Heart right ventricle (tissue), 16 donors: Measurements from ENCODE around the gene CD28. TPM values are rescaled to one million over a fixed set of nuclear protein-coding genes. Genes with fewer than 3 reads are reported as not detected.

ENCODE experiments used
- ATAC-seq, 8 donors: fragments of 200-7000 bp; cut with Tn5 transposase; one replicate each; pipeline ENCODE4 v1.9.1; 2020; ENCODE audit warnings: mild to moderate bottlenecking in 8 of 8, moderate library complexity in 8 of 8, moderate number of reproducible peaks in 1 of 8
- DNase-seq, 2 donors: peaks; one replicate each; pipeline ENCODE4 v3.0.0-alpha.2; 2020
- H3K27ac ChIP-seq, 10 donors: fragments of 200-600 bp; sonication (generic) in 2 of 10; one replicate each; pipeline versions ENCODE4 v1.5.0 to v1.8.0; 2020 to 2022; ENCODE audit warnings: mild to moderate bottlenecking in 3 of 10
- H3K27me3 ChIP-seq, 7 donors: fragments of 200-600 bp; one replicate each; pipeline ENCODE4 v1.8.0; 2021 to 2022; ENCODE audit warnings: mild to moderate bottlenecking in 2 of 7
- H3K36me3 ChIP-seq, 9 donors: fragments of 200-600 bp; sonication (generic) in 1 of 9; one replicate each; pipeline versions ENCODE4 v1.5.0 to v1.8.0; 2020 to 2022; ENCODE audit warnings: mild to moderate bottlenecking in 2 of 9
- H3K4me1 ChIP-seq, 9 donors: fragments of 200-600 bp; sonication (generic) in 1 of 9; one replicate each; pipeline versions ENCODE4 v1.5.0 to v1.8.0; 2020 to 2022; ENCODE audit warnings: mild to moderate bottlenecking in 4 of 9
- H3K4me3 ChIP-seq, 10 donors: fragments of 200-600 bp; sonication (generic) in 2 of 10; one replicate each; pipeline versions ENCODE4 v1.5.0 to v1.8.0; 2020 to 2022; ENCODE audit warnings: mild to moderate bottlenecking in 7 of 10, moderate library complexity in 2 of 10
- H3K9me3 ChIP-seq, 11 donors: fragments of 200-600 bp in 10 of 11; sonication (generic) in 2 of 11; one replicate each; pipeline versions ENCODE4 v1.5.0 to v1.8.0; 2013 to 2022; ENCODE audit warnings: mild to moderate bottlenecking in 2 of 11, control low read depth in 1 of 11, moderate library complexity in 1 of 11
- CTCF ChIP-seq, 9 donors: fragments of 200-600 bp; sonication (generic) in 2 of 9; IDR thresholded peaks; one replicate each; pipeline versions ENCODE4 v1.5.0 to v1.8.0; 2021 to 2022; ENCODE audit warnings: antibody characterized with exemption in 9 of 9, mild to moderate bottlenecking in 5 of 9, moderate library complexity in 1 of 9
- whole genome bisulfite sequencing, 2 donors: extraction: QIAGEN DNeasy Blood & Tissue Kit; methylation state at CpG; one replicate each; pipeline ENCODE4 v1.1.7; 2013; ENCODE audit warnings: inconsistent platforms in 1 of 2; 5-methylcytosine and 5-hydroxymethylcytosine counted together
- intact Hi-C, 10 donors: fragments of 100-400 bp; cut with DNase I; formaldehyde crosslinking; loops; one replicate each; pipeline versions ENCODE4 v1.11.1 to v1.14.2; 2022
- long read RNA-seq, 3 donors: library from polyadenylated mRNA; unstranded; transcript quantifications; one replicate each; pipeline ENCODE4 v2.0.0, GENCODE V29; 2020 to 2021
- polyA plus RNA-seq, 2 donors: library from polyadenylated mRNA; stranded (reverse); fragments of 200-250 nt; gene quantifications; one replicate each; pipeline ENCODE4 v1.2.3, GENCODE V29; 2013
- total RNA-seq, 10 donors: library from RNA; stranded (reverse); fragmentation: NEBNext Ultra II Directional in 3 of 10; extraction: Animal tissue kit (Norgen Biotek cat#: 25700) in 3 of 10; gene quantifications; one replicate each; pipeline versions ENCODE4 v1.2.1 to v1.2.4, GENCODE V29; 2021 to 2023
- donor health status: Arrhythmogenic right ventricular cardiomyopathy.
- donor health status: ischemic (EF 13 %, LVEDD 7.1; RV severe dilation, severe dysfunction).
- donor health status: healthy with polysubstance abuse.
- donor health status: DM: no; HTN: yes; CAD: no.
- donor health status: DM: no; HTN: no; CAD: no.
- donor health status: ischemic (EF 25% LVEDD 6.9; RV normal size, moderate dysfunction).
- donor health status: ischemic (EF 25% LVEDD 5.7; RV mildly dilated, moderate dysfunction).
- donor health status: healthy.
- donor health status: DM: yes; HTN: yes; CAD: no.
- donor health status: Ischemic cardiomyopathy.
- donor health status: ischemic (EF 35%, LVEDD 5.7; RV mildly dilated, moderate dysfunction).
- donor health status: nonischemic (EF 11% LVEDD 7.7; RV severe dilation, severe dysfunction).
- donor health status: DM: yes; HTN: yes; CAD: no.
- donor health status: PGD.
- donor health status: ischemic (EF 29% LVEDD 5.4; RV normal size, mild dysfunction).
- donor health status: nonischemic (EF 23%, LVEDD 6.1; RV moderate dilation, normal function).

Gene CD28
- total RNA-seq (1 to 10 TPM in 3 of 10 donors, under 1 TPM in 7; 0.36 to 5.3 (median 0.75) TPM), polyA plus RNA-seq (under 1 TPM; 0.10 to 0.15 TPM)
- long read RNA-seq, donor 1: 0 reads
- long read RNA-seq, donor 2: 0 reads
- long read RNA-seq, donor 3: 0 reads

- Histone ChIP-seq H3K9me3 (peaks cover 0 to 22% (median 8%) of the 10 kb centered on the region in 11 donors), H3K36me3 (no peaks in the 10 kb centered on the region), H3K4me3 (peak within 1 kb of the TSS in 2 of 10 donors; percentile 7 to 37), H3K27ac (peak within 1 kb of the TSS in 1 of 10 donors; percentile 83), H3K27me3 (no peaks in the 10 kb centered on the region), H3K4me1 (peaks cover 0 to 8% (median 0%) of the 10 kb centered on the region in 9 donors)
- WGBS, 2 donors: 81 to 86% methylated on average over 9 of the region's 9 CpGs
- intact Hi-C loops: no loop called here
- TF ChIP-seq CTCF (IDR thresholded peaks at IDR 0.05): no peak
- peak in 7 of 8 donors; percentile 55 to 88 (median 73) for ATAC-seq
- DNase-seq: peak; percentile 19 to 37
Observed at GRCh38 chr2:203706403-203706802, at the start of gene CD28. Gene CD28, plus strand, starts transcription at chr2:203706639. Its CDS starts 58 bp downstream, at chr2:203706697.

- Histone ChIP-seq H3K27ac (peak overlapping the region in 3 of 10 donors; percentile 7 to 70 (median 7)), H3K27me3 (no peaks in the 10 kb centered on the region), H3K9me3 (no peaks in the 10 kb centered on the region), H3K36me3 (no peaks in the 10 kb centered on the region), H3K4me3 (no peak overlapping the region), H3K4me1 (peaks cover 0 to 41% (median 0%) of the 10 kb centered on the region in 9 donors)
- WGBS, 2 donors: 73 to 84% methylated on average over 4 of the region's 4 CpGs
- TF ChIP-seq CTCF (IDR thresholded peaks at IDR 0.05): no peak
- ATAC-seq (peak in 1 of 8 donors; percentile 13), DNase-seq (no peak)
- intact Hi-C loops: loop anchor here in 5 of 10 donors (10.0 kb wide), 3 partner anchors 155 to 245 kb away; no protein-coding TSS in a partner anchor
Observed at GRCh38 chr2:203659331-203660049, 46.9 kb upstream of the CD28 start.

- H3K27ac ChIP-seq: peak overlapping the region in 2 of 10 donors; percentile 11 to 22
- H3K9me3 ChIP-seq: no peaks in the 10 kb centered on the region
- no peak for TF ChIP-seq CTCF (IDR thresholded peaks at IDR 0.05)
- intact Hi-C loops: loop anchor here in 2 of 10 donors (10.0 kb wide), 1 partner anchor 244 kb away; no protein-coding TSS in a partner anchor
- DNase-seq (no peak), ATAC-seq (no peak)
- WGBS, 2 donors: 95 to 97% methylated on average over 2 of the region's 2 CpGs
- no peaks in the 10 kb centered on the region for H3K36me3 ChIP-seq
- H3K27me3 ChIP-seq: no peaks in the 10 kb centered on the region
- no peak overlapping the region for H3K4me3 ChIP-seq
- peaks cover 0 to 41% (median 0%) of the 10 kb centered on the region in 9 donors for H3K4me1 ChIP-seq
Observed at GRCh38 chr2:203660465-203660864, 46.0 kb upstream of the CD28 start.

- no peak overlapping the region for H3K27ac ChIP-seq
Observed at GRCh38 chr2:203661279-203661908, 45.0 kb upstream of the CD28 start.

More at GRCh38 chr2:203661279-203661908, 45.0 kb upstream of the CD28 start:
- Histone ChIP-seq H3K4me3 (no peak overlapping the region), H3K9me3 (no peaks in the 10 kb centered on the region), H3K4me1 (peaks cover 0 to 35% (median 0%) of the 10 kb centered on the region in 9 donors), H3K36me3 (no peaks in the 10 kb centered on the region), H3K27me3 (no peaks in the 10 kb centered on the region)
- intact Hi-C loops: loop anchor here in 2 of 10 donors (10.0 kb wide), 1 partner anchor 243 kb away; no protein-coding TSS in a partner anchor
- no peak for TF ChIP-seq CTCF (IDR thresholded peaks at IDR 0.05)
- WGBS, 2 donors: 90 to 92% methylated on average over 3 of the region's 3 CpGs
- ATAC-seq (no peak), DNase-seq (no peak)
